SK-N-SH (cell line): ENCODE results near the gene TMEM163. TPM values are rescaled to one million over a fixed set of nuclear protein-coding genes. Genes with fewer than 3 reads are reported as not detected.

ENCODE experiments used
- CTCF ChIA-PET: fragments of 300-600, 350-600 bp; formaldehyde crosslinking; extraction: SDS; loops from one replicate; lab custom pipeline; 2021; lab: Yijun Ruan, JAX
- POLR2A ChIA-PET: fragments of 350-600 bp; sonication (Branson Sonifier 250); formaldehyde crosslinking; extraction: SDS; loops from one replicate; lab custom pipeline; 2020; ENCODE audit warnings: antibody characterized with exemption, inconsistent platforms; lab: Yijun Ruan, JAX
- DNase-seq: peaks from one replicate; pipeline ENCODE4 v3.0.0; 2012
- H2AFZ ChIP-seq: fragments of 200-600 bp; sonication (generic); 2 replicates; pipeline ENCODE4 v1.8.1; 2016; ENCODE audit warnings: antibody characterized with exemption, mild to moderate bottlenecking, low read depth
- H3F3A ChIP-seq: fragments of 200-600 bp; sonication (generic); replicated peaks from 2 replicates; pipeline ENCODE3; 2016; ENCODE audit warnings: antibody characterized with exemption, mild to moderate bottlenecking; ENCODE audit not compliant: insufficient read depth
- H3K27ac ChIP-seq, 2 experiments: fragments of 200-500 bp in 1 of 2; fragments of 200-600 bp in 1 of 2; sonication (Bioruptor generic) in 1 of 2; sonication (generic), shearing (Covaris generic) in 1 of 2; 2 replicates each; pipeline versions ENCODE4 v1.5.1 to v1.6.1; 2014 to 2016; ENCODE audit warnings: low read depth in 2 of 2, inconsistent platforms in 1 of 2, low read length in 1 of 2, mild to moderate bottlenecking in 1 of 2, mixed read lengths in 1 of 2
- H3K27me3 ChIP-seq: fragments of 200-600 bp; sonication (generic), shearing (Covaris generic); 2 replicates; pipeline ENCODE4 v1.6.1; 2016; ENCODE audit warnings: mixed run types; ENCODE audit not compliant: insufficient read depth
- H3K36me3 ChIP-seq, 2 experiments: fragments of 200-500 bp in 1 of 2; fragments of 200-600 bp in 1 of 2; sonication (Bioruptor generic) in 1 of 2; sonication (generic) in 1 of 2; replicated peaks in 1 of 2; 2 replicates each; pipeline versions ENCODE3 to v1.5.1; 2014 to 2016; ENCODE audit warnings: low read length in 1 of 2, mild to moderate bottlenecking in 1 of 2; ENCODE audit not compliant: insufficient read depth in 2 of 2, control insufficient read depth in 1 of 2
- H3K4me1 ChIP-seq, 2 experiments: fragments of 200-500 bp in 1 of 2; fragments of 200-600 bp in 1 of 2; sonication (Bioruptor generic) in 1 of 2; sonication (generic), shearing (Covaris generic) in 1 of 2; 2 replicates each; pipeline versions ENCODE4 v1.5.1 to v1.6.1; 2014 to 2016; ENCODE audit warnings: low read depth in 1 of 2, low read length in 1 of 2, mixed run types in 1 of 2; ENCODE audit not compliant: insufficient read depth in 2 of 2, control insufficient read depth in 1 of 2
- H3K4me2 ChIP-seq: fragments of 200-600 bp; sonication (generic), shearing (Covaris generic); 2 replicates; pipeline ENCODE4 v1.6.1; 2017; ENCODE audit warnings: mixed run types
- H3K4me3 ChIP-seq, 2 experiments: fragments of 200-500 bp in 1 of 2; fragments of 200-600 bp in 1 of 2; sonication (Bioruptor generic) in 1 of 2; sonication (generic), shearing (Covaris generic) in 1 of 2; 2 replicates each; pipeline versions ENCODE4 v1.5.1 to v1.8.1; 2014 to 2016; ENCODE audit warnings: low read depth in 2 of 2, inconsistent platforms in 1 of 2, low read length in 1 of 2, mild to moderate bottlenecking in 1 of 2, mixed read lengths in 1 of 2, moderate library complexity in 1 of 2
- H3K79me2 ChIP-seq: fragments of 200-600 bp; sonication (generic); 2 replicates; pipeline ENCODE4 v1.8.1; 2017; ENCODE audit warnings: mild to moderate bottlenecking; ENCODE audit not compliant: insufficient read depth
- H3K9ac ChIP-seq: fragments of 200-600 bp; sonication (generic); 2 replicates; pipeline ENCODE4 v1.6.1; 2017; ENCODE audit warnings: mixed run types
- H3K9me2 ChIP-seq: fragments of 200-600 bp; sonication (generic); 2 replicates; pipeline ENCODE4 v1.6.1; 2017; ENCODE audit warnings: mixed run types
- H3K9me3 ChIP-seq: fragments of 200-600 bp; sonication (generic); 2 replicates; pipeline ENCODE4 v1.6.1; 2017; ENCODE audit warnings: mixed run types, mild to moderate bottlenecking, moderate library complexity
- H4K20me1 ChIP-seq: fragments of 200-600 bp; sonication (generic); 2 replicates; pipeline ENCODE4 v1.6.1; 2017; ENCODE audit warnings: mild to moderate bottlenecking, mixed run types; ENCODE audit not compliant: insufficient read depth
- CHD2 ChIP-seq: fragments of 150-350 bp; IDR thresholded peaks from 2 replicates; pipeline ENCODE4 v1.6.1; 2018; ENCODE audit warnings: low read length; ENCODE audit not compliant: partially characterized antibody
- ELF1 ChIP-seq: IDR thresholded peaks from 2 replicates; pipeline ENCODE4 v1.4.0; 2012
- FOXM1 ChIP-seq: IDR thresholded peaks from 2 replicates; pipeline ENCODE4 v1.4.0; 2012; ENCODE audit warnings: low read depth, mild to moderate bottlenecking
- NFIC ChIP-seq: IDR thresholded peaks from 2 replicates; pipeline ENCODE4 v1.4.0; 2012; ENCODE audit warnings: borderline replicate concordance
- NRF1 ChIP-seq: IDR thresholded peaks from 2 replicates; pipeline ENCODE4 v1.6.1; 2012; ENCODE audit warnings: low read depth, mild to moderate bottlenecking, low read length
- POLR2AphosphoS5 ChIP-seq: IDR thresholded peaks from 2 replicates; pipeline ENCODE4 v1.6.1; 2012; ENCODE audit warnings: low read depth, low read length
- RCOR1 ChIP-seq: fragments of 150-350 bp; IDR thresholded peaks from 2 replicates; pipeline ENCODE4 v1.6.1; 2017; ENCODE audit warnings: antibody characterized with exemption, low read length
- SMC3 ChIP-seq: IDR thresholded peaks from 2 replicates; pipeline ENCODE4 v1.6.1; 2012; ENCODE audit warnings: low read depth, low read length, improper control_type of control experiment
- TCF12 ChIP-seq: IDR thresholded peaks from 2 replicates; pipeline ENCODE4 v1.4.0; 2012
- WGBS: methylation state at CpG from one replicate; pipeline ENCODE4 v1.1.6; 2017; ENCODE audit warnings: low lambda C conversion rate; 5-methylcytosine and 5-hydroxymethylcytosine counted together
- polyA plus RNA-seq, 3 experiments: library from polyadenylated mRNA; depleted of rRNA; stranded (reverse); fragments of >200 nt; gene quantifications; 2 replicates each; pipeline ENCODE4 v1.2.3, GENCODE V29; 2012
- TF ChIP-seq, protein P1 (sequence below): IDR thresholded peaks from 2 replicates; pipeline ENCODE4 v1.4.0; 2012; ENCODE audit warnings: low read depth
- TF ChIP-seq, protein P2 (sequence below): IDR thresholded peaks from 2 replicates; pipeline ENCODE4; 2012
- TF ChIP-seq, protein P3 (sequence below): fragments of 150-350 bp; IDR thresholded peaks from 2 replicates; pipeline ENCODE4 v1.6.1; 2016; ENCODE audit warnings: mild to moderate bottlenecking, low read depth, low read length

The TMEM163 gene
- polyA plus RNA-seq, 1 of the 3 experiments (the other 2 are of a cell fraction), result not detected

DNA sequence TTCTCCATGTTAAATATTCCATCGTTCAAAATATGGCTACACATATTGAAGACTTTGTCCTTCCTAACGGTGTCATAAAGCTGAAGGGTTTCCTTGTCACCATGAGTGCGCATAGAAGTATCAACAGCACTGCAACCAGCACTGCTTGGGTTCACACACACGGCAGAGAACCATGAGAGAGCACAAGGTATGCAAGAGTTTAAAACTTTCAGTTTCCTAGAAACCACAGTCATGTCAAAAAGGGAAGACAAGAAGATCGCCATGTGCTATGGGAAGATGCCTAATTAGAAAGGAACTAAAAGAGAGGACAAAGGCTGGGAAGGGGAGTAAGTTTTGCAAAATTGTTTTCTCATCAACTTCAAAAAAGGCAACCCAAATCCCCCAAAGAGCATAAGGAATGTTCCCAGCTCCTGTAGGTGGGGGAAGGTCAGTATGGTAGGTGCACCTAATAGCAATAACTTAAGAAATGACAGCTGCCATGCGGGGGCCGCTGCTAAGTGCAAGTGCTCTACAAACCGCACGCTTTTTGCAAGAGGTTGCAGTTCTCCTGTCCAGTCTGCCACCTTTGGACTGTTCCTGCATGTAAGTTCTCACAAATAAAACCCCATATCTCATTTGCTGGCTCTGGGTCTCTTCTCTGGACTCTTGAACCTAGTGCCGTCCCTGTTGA is 136.8 kb downstream of the TMEM163 start:
- H3F3A ChIP-seq, result no peaks in the 10 kb centered on the region
- ChIA-PET CTCF (no interaction called here), POLR2A (no interaction called here)
- no peaks in the 10 kb centered on the region for H3K27me3 ChIP-seq
- no peak overlapping the region for H2AFZ ChIP-seq
- no peak overlapping the region for H3K9ac ChIP-seq
- TF ChIP-seq NRF1, result no peak
- TF ChIP-seq POLR2AphosphoS5, result no peak
- TF ChIP-seq NFIC, result no peak
- H4K20me1 ChIP-seq, result no peaks in the 10 kb centered on the region
- no peak for DNase-seq
- no peaks in the 10 kb centered on the region for H3K79me2 ChIP-seq
- no peak overlapping the region for H3K4me2 ChIP-seq
- H3K4me1 ChIP-seq, result peaks cover 0 to 4% of the 10 kb centered on the region in 2 experiments; a peak in 1 of 4 replicates
- no peaks in the 10 kb centered on the region for H3K9me2 ChIP-seq
- WGBS, result 36% methylated on average over 10 of the region's 10 CpGs
- H3K36me3 ChIP-seq, result no peaks in the 10 kb centered on the region
- H3K4me3 ChIP-seq, result no peak overlapping the region
- no peak overlapping the region for H3K27ac ChIP-seq
- no peaks in the 10 kb centered on the region for H3K9me3 ChIP-seq

DNA sequence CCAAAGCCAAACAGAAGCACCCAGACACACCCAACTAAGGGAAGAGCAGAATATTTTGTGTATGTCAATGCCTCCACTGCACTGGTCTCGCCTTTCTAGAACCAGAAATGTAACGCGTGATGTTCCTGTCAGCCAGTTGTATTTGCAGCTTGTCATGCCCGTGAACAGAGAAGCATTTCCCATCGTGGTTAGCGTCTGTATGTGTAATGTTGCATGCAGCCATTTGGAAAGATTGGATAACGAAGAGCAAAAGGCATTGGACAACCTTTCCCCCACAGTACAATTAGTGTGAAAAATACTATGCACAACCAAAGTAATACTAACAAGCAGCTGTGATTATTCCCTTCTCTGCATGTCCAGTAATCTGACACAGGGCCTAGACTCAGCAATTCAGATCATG is 140.5 kb downstream of the TMEM163 start:
- no peak for DNase-seq
- H3K4me2 ChIP-seq, result no peak overlapping the region
- peaks cover 0 to 19% of the 10 kb centered on the region in 2 experiments; a peak in 1 of 4 replicates for H3K4me1 ChIP-seq
- H3K36me3 ChIP-seq, result no peaks in the 10 kb centered on the region
- H3K4me3 ChIP-seq, result no peak overlapping the region
- WGBS, result 42% methylated on average over 7 of the region's 7 CpGs
- no peak overlapping the region for H3K9ac ChIP-seq
- H4K20me1 ChIP-seq, result no peaks in the 10 kb centered on the region
- H3K27ac ChIP-seq, result no peak overlapping the region
- no peak for TF ChIP-seq FOXM1
- TF ChIP-seq, protein P1, sequence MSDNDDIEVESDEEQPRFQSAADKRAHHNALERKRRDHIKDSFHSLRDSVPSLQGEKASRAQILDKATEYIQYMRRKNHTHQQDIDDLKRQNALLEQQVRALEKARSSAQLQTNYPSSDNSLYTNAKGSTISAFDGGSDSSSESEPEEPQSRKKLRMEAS, result no peak
- no peak for TF ChIP-seq SMC3
- TF ChIP-seq ELF1, result no peak
- no peak for TF ChIP-seq TCF12
- TF ChIP-seq CHD2, result no peak
- TF ChIP-seq, protein P2, sequence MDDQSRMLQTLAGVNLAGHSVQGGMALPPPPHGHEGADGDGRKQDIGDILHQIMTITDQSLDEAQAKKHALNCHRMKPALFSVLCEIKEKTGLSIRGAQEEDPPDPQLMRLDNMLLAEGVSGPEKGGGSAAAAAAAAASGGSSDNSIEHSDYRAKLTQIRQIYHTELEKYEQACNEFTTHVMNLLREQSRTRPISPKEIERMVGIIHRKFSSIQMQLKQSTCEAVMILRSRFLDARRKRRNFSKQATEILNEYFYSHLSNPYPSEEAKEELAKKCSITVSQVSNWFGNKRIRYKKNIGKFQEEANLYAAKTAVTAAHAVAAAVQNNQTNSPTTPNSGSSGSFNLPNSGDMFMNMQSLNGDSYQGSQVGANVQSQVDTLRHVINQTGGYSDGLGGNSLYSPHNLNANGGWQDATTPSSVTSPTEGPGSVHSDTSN, result no peak
- TF ChIP-seq, protein P3, sequence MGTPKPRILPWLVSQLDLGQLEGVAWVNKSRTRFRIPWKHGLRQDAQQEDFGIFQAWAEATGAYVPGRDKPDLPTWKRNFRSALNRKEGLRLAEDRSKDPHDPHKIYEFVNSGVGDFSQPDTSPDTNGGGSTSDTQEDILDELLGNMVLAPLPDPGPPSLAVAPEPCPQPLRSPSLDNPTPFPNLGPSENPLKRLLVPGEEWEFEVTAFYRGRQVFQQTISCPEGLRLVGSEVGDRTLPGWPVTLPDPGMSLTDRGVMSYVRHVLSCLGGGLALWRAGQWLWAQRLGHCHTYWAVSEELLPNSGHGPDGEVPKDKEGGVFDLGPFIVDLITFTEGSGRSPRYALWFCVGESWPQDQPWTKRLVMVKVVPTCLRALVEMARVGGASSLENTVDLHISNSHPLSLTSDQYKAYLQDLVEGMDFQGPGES, result no peak
- no peak for TF ChIP-seq RCOR1
- no peaks in the 10 kb centered on the region for H3K79me2 ChIP-seq
- no peaks in the 10 kb centered on the region for H3K9me2 ChIP-seq
- H3K27me3 ChIP-seq, result no peaks in the 10 kb centered on the region
- CTCF ChIA-PET, result no interaction called here
- no peaks in the 10 kb centered on the region for H3F3A ChIP-seq
- no peaks in the 10 kb centered on the region for H3K9me3 ChIP-seq
- H2AFZ ChIP-seq, result no peak overlapping the region
- POLR2A ChIA-PET, result no interaction called here
